ENCODE measurements around the gene PCDHGA1.
"Not testable (repeated sequence)": the region's sequence is repeated elsewhere in the genome, so short reads cannot be mapped to it uniquely, and the experiment has no call there.

The PCDHGA1 gene
- 0.22 to 0.46 reads per million in 2 donors for total RNA-seq

GRCh38 chr5:141330299-141331080 lies at the start of gene PCDHGA1:
PCDHGA1 (plus strand) TSS chr5:141330514.
- DNase-seq = no peak

GRCh38 chr5:141298376-141298775 lies 31.9 kb upstream of the PCDHGA1 start:
- no peak for DNase-seq

- no peak for DNase-seq
Observed at GRCh38 chr5:141303756-141304155, 26.6 kb upstream of the PCDHGA1 start, which contains the start of gene SLC25A2. SLC25A2 (minus strand) TSS chr5:141304049; CDS start chr5:141303865, 184 bp downstream.

GRCh38 chr5:141306630-141307029 lies 23.7 kb upstream of the PCDHGA1 start:
- no peak for DNase-seq

GRCh38 chr5:141313711-141314110 lies 16.6 kb upstream of the PCDHGA1 start:
- no peak for DNase-seq

- DNase-seq = not testable (repeated sequence)
Observed at GRCh38 chr5:141316963-141317362, 13.4 kb upstream of the PCDHGA1 start.

GRCh38 chr5:141319202-141319601 lies 11.1 kb upstream of the PCDHGA1 start:
- no peak for DNase-seq

- no peak for DNase-seq
Observed at GRCh38 chr5:141319699-141320098, 10.6 kb upstream of the PCDHGA1 start.

GRCh38 chr5:141320225-141321169 lies 9.8 kb upstream of the PCDHGA1 start, which contains the start of gene TAF7:
TAF7 (minus strand) TSS chr5:141320784; CDS start chr5:141320044, 740 bp downstream.
- peak; percentile 78 for DNase-seq

GRCh38 chr5:141322261-141322660 lies 8.1 kb upstream of the PCDHGA1 start:
- no peak for DNase-seq

- peak; percentile 16 for DNase-seq
Observed at GRCh38 chr5:141326088-141326854, 4.0 kb upstream of the PCDHGA1 start.

- DNase-seq = no peak
Observed at GRCh38 chr5:141328231-141328630, 2.1 kb upstream of the PCDHGA1 start.

- DNase-seq = not testable (repeated sequence)
Observed at GRCh38 chr5:141332571-141332970, 2.3 kb downstream of the PCDHGA1 start.

GRCh38 chr5:141338538-141339306 lies 8.4 kb downstream of the PCDHGA1 start, which contains the start of gene PCDHGA2:
PCDHGA2 (plus strand) TSS chr5:141338760.
- no peak for DNase-seq

- not testable (repeated sequence) for DNase-seq
Observed at GRCh38 chr5:141340781-141341354, 10.6 kb downstream of the PCDHGA1 start.

- DNase-seq = no peak
Observed at GRCh38 chr5:141342773-141343172, 12.5 kb downstream of the PCDHGA1 start.

- no peak for DNase-seq
Observed at GRCh38 chr5:141343242-141343952, 13.1 kb downstream of the PCDHGA1 start, which contains the start of gene PCDHGA3. PCDHGA3 (plus strand) TSS chr5:141343829; CDS start chr5:141344034, 205 bp downstream.

GRCh38 chr5:141343953-141344463 lies 13.7 kb downstream of the PCDHGA1 start:
- no peak for DNase-seq

- DNase-seq = no peak
Observed at GRCh38 chr5:141345327-141345726, 15.0 kb downstream of the PCDHGA1 start.

- DNase-seq = not testable (repeated sequence)
Observed at GRCh38 chr5:141346017-141346416, 15.7 kb downstream of the PCDHGA1 start.
